Vagina (tissue), 2 donors: Measurements from ENCODE around the gene C10orf90.

Experiments used
- POLR2A ChIP-seq, 2 donors: fragments of 450-650 bp; IDR thresholded peaks; one replicate each; pipeline ENCODE4 v1.6.1; 2017; ENCODE audit warnings: antibody characterized with exemption in 2 of 2, mild to moderate bottlenecking in 2 of 2, moderate library complexity in 2 of 2
- POLR2AphosphoS5 ChIP-seq, 2 donors: sonication (generic); formaldehyde crosslinking; IDR thresholded peaks; one replicate each; pipeline ENCODE4 v1.9.0; 2017; ENCODE audit warnings: antibody characterized with exemption in 2 of 2, mild to moderate bottlenecking in 2 of 2, low read depth in 1 of 2; ENCODE audit not compliant: insufficient read depth in 1 of 2
- TF ChIP-seq, protein P1 (sequence below), 3 experiments: fragments of 450-650 bp in 2 of 3; fragments of 200-600 bp in 1 of 3; sonication (generic) in 1 of 3; IDR thresholded peaks; one replicate each; pipeline ENCODE4 v1.5.1; 2017 to 2019; ENCODE audit warnings: antibody characterized with exemption in 3 of 3, mild to moderate bottlenecking in 2 of 3, moderate library complexity in 2 of 3

GRCh38 chr10:126667568-126667967 lies 2.9 kb downstream of the C10orf90 start:
- TF ChIP-seq, protein P1, sequence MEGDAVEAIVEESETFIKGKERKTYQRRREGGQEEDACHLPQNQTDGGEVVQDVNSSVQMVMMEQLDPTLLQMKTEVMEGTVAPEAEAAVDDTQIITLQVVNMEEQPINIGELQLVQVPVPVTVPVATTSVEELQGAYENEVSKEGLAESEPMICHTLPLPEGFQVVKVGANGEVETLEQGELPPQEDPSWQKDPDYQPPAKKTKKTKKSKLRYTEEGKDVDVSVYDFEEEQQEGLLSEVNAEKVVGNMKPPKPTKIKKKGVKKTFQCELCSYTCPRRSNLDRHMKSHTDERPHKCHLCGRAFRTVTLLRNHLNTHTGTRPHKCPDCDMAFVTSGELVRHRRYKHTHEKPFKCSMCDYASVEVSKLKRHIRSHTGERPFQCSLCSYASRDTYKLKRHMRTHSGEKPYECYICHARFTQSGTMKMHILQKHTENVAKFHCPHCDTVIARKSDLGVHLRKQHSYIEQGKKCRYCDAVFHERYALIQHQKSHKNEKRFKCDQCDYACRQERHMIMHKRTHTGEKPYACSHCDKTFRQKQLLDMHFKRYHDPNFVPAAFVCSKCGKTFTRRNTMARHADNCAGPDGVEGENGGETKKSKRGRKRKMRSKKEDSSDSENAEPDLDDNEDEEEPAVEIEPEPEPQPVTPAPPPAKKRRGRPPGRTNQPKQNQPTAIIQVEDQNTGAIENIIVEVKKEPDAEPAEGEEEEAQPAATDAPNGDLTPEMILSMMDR (IDR thresholded peaks at IDR 0.05) = no peak
- no peak for TF ChIP-seq POLR2A (IDR thresholded peaks at IDR 0.05)
- no peak for TF ChIP-seq POLR2AphosphoS5 (IDR thresholded peaks at IDR 0.05; ENCODE audit: insufficient read depth in 1 of 2, low read depth in 1 of 2)
